Measurements from ENCODE around the gene CCDC78.

The CCDC78 gene

DNA sequence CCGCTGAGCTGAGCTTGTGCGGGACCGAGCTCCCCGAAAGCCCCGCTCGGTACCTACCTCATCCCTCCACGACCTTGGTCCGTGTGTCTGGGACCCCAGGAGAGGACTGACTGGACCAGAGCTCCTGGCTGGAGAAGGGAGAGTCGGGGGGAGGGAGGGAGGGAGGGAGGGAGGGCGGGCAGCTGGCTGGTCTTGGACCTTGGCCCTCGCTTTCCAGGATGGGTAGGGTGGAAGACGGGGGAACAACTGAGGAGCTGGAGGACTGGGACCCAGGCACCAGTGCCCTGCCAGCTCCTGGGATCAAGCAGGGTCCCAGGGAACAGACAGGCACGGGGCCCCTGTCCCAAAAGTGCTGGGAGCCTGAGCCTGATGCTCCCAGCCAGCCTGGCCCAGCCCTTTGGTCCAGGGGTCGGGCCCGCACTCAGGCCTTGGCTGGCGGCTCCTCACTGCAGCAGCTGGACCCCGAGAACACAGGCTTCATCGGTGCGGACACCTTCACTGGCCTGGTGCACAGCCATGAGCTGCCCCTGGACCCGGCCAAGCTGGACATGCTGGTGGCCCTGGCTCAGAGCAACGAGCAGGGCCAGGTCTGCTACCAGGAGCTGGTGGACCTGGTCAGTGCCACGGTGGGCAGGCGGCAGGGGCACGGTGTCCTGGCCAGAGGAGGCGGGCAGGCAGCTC is 50.2 kb downstream of the CCDC78 start:
- no peaks in the 10 kb centered on the region for H3K9me3 Mint-ChIP-seq
- no peak overlapping the region for H3K27ac Mint-ChIP-seq
- H3K4me1 Mint-ChIP-seq (ENCODE audit: low read depth) = peaks cover 4% of the 10 kb centered on the region
- H3K4me3 Mint-ChIP-seq = no peak overlapping the region
- peaks cover 4% of the 10 kb centered on the region for H3K27me3 Mint-ChIP-seq (ENCODE audit: low read depth)
- H3K36me3 Mint-ChIP-seq (ENCODE audit: low read depth) = peaks cover 5% of the 10 kb centered on the region
- no peak for DNase-seq (ENCODE audit: low spot score)

DNA sequence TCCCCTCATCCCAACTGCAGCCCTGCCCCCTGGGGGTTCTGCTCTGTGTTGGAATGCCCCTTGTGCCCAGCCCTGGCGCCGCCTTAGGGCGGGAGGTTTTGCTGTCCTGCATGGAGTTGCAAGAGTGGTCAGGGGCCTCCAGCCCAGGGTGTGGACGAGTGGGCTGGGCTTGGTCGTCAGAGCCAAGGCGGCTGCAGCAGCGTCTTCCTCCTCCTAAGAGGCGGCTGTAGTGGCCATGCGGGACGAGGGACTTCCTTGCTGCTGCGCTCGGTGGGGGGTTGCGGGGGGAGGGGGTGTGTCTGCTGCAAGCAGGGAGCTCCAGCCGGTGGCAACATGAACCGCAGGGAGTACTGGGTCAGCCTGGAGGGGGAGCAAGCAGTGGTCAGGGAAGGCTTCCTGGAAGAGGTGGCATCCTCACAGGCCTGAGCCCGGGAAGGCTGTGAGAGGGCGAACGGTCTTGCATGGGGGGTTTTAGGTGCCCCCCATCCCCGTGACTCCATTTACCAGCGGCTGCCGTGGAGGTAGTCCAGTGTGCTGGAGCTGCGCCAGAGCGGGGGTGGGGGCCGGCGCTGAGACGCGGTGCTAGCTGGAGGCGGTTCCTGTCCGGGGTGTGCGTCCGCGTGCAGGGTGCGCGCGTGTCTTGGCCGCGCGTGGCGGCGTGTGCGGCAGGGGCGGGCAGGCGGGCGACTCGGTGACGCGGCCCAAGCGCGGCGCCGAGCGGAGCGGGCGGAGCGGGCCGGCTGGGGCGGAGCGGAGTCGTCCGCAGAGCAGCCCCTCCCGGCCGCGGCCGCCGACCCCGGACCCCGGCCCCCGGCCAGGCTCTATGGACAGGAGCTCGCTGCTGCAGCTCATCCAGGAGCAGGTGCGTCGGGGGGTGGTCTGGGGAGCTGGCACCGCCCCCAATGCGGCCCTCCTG is 51.0 kb downstream of the CCDC78 start, which contains the start of gene RHBDL1:
Gene RHBDL1, plus strand, starts transcription at position 704 of the 916 bp plus-strand sequence. Its CDS starts 120 bp downstream, at position 824.
- DNase-seq (ENCODE audit: low spot score) = no peak
- Mint-ChIP-seq H3K27me3 (ENCODE audit: low read depth) (peaks cover 4% of the 10 kb centered on the region), H3K4me3 (no peak within 1 kb of the TSS), H3K36me3 (ENCODE audit: low read depth) (peaks cover 3% of the 10 kb centered on the region), H3K27ac (no peak within 1 kb of the TSS), H3K9me3 (no peaks in the 10 kb centered on the region), H3K4me1 (ENCODE audit: low read depth) (peaks cover 3% of the 10 kb centered on the region)

DNA sequence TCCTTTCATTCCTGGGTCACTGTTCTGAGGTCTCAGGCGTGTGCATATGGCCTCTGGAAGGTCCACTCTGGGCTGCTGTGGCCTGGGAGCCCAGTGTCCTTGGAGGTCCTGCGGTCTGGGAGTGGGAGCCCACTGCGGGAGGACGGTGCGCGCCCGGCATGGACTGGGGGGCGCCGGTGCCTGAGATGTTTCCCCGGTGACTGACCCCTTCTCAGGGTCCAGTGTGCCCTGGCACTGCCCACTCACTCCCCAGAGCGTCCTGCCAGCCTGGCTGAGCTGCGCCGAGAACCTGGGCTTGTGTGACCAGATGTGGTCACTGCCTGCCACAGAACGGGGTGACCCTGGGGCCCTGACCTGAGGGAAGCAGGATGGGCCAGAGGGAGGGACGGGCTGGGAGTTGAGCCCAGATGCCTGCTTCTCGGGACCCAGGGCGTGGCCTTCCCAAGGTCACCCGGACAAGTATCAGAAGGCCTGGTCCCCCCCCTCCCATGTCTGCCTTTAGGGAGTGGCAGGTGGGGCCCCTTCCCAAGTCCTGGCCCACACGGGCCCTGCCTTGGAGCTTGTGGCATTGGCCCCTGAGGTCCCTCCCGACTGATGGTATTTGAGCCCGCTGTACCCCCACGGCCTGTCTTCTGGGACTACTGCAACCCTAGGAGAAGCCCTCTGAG is 51.9 kb downstream of the CCDC78 start:
- Mint-ChIP-seq H3K27me3 (ENCODE audit: low read depth) (peaks cover 4% of the 10 kb centered on the region), H3K9me3 (no peaks in the 10 kb centered on the region), H3K27ac (no peak overlapping the region), H3K4me1 (ENCODE audit: low read depth) (peaks cover 2% of the 10 kb centered on the region), H3K36me3 (ENCODE audit: low read depth) (peaks cover 5% of the 10 kb centered on the region), H3K4me3 (no peak overlapping the region)
- DNase-seq (ENCODE audit: low spot score) = no peak

DNA sequence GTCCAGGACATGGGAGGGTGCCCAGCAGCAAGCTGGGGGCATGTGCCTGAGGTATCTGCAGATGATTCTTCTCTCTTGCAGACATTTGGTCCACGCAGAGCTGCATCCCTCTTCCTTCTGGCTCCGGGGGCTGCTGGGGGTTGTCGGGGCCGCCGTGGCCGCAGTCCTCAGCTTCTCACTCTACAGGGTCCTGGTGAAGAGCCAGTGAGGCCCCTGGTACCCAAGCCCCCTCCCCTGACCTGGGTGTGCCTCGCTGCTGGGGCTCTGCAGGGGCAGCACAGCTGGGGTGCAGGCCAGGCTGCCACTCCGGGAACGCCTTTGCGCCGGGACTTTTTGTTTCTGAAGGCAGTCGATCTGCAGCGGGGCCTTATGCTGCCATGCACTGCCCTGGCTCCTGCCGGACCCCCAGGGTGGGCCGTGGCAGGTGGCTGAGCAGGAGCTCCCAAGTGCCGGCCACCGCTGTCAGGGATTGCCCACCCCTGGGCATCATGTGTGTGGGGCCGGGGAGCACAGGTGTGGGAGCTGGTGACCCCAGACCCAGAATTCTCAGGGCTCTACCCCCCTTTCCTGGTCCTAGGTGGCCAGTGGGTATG is 52.7 kb downstream of the CCDC78 start:
- no peak overlapping the region for H3K27ac Mint-ChIP-seq
- DNase-seq (ENCODE audit: low spot score) = no peak

DNA sequence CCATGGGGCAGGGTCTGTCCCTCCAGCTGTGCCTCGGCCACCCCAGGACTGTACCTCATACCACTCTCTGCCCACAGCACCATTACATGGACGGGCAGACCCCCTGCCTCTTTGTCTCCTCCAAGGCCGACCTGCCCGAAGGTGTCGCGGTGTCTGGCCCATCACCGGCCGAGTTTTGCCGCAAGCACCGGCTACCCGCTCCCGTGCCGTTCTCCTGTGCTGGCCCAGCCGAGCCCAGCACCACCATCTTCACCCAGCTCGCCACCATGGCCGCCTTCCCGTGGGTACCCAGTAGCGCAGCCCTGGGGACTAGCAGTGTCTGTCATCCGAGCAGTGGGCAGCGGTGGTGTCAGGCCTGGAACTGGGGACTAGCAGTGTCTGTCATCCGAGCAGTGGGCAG is 53.4 kb downstream of the CCDC78 start:
- Mint-ChIP-seq H3K9me3 (no peaks in the 10 kb centered on the region), H3K36me3 (ENCODE audit: low read depth) (peaks cover 5% of the 10 kb centered on the region), H3K27ac (no peak overlapping the region), H3K27me3 (ENCODE audit: low read depth) (peaks cover 4% of the 10 kb centered on the region), H3K4me3 (no peak overlapping the region), H3K4me1 (ENCODE audit: low read depth) (no peaks in the 10 kb centered on the region)
- DNase-seq (ENCODE audit: low spot score) = no peak

More for the DNA sequence above, 52.7 kb downstream of the CCDC78 start:
- Mint-ChIP-seq H3K4me1 (ENCODE audit: low read depth) (no peaks in the 10 kb centered on the region), H3K4me3 (no peak overlapping the region), H3K27me3 (ENCODE audit: low read depth) (peaks cover 4% of the 10 kb centered on the region), H3K36me3 (ENCODE audit: low read depth) (peaks cover 5% of the 10 kb centered on the region), H3K9me3 (no peaks in the 10 kb centered on the region)
